NCI-H2081 (cell line): Measurements from ENCODE around the gene ASXL3.

Experiments used
- DNase-seq, 2 experiments: peaks; one replicate each; lab custom pipeline; 2025; lab: John Stamatoyannopoulos, UW

Gene ASXL3

GRCh38 chr18:33583901-33584300, 5.9 kb downstream of the ASXL3 start:
- no peak for DNase-seq

- DNase-seq, result peak; percentile 41 to 85
Measured at GRCh38 chr18:33584548-33585430, 6.8 kb downstream of the ASXL3 start.

- no peak for DNase-seq
Measured at GRCh38 chr18:33585431-33585775, 7.4 kb downstream of the ASXL3 start.

- DNase-seq, result no peak
Measured at GRCh38 chr18:33588361-33588760, 10.3 kb downstream of the ASXL3 start.

- DNase-seq, result no peak
Measured at GRCh38 chr18:33593261-33593660, 15.2 kb downstream of the ASXL3 start.

- no peak for DNase-seq
Measured at GRCh38 chr18:33594799-33595198, 16.8 kb downstream of the ASXL3 start.

- DNase-seq, result peak in 1 of 2 experiments; percentile 44
Measured at GRCh38 chr18:33596178-33596854, 18.3 kb downstream of the ASXL3 start.

- no peak for DNase-seq
Measured at GRCh38 chr18:33600846-33601245, 22.8 kb downstream of the ASXL3 start.

- no peak for DNase-seq
Measured at GRCh38 chr18:33603454-33603853, 25.4 kb downstream of the ASXL3 start.

GRCh38 chr18:33605250-33605649, 27.2 kb downstream of the ASXL3 start:
- peak in 1 of 2 experiments; percentile 11 for DNase-seq

- no peak for DNase-seq
Measured at GRCh38 chr18:33606621-33607020, 28.6 kb downstream of the ASXL3 start.

GRCh38 chr18:33611525-33612135, 33.6 kb downstream of the ASXL3 start:
- DNase-seq, result no peak

GRCh38 chr18:33612632-33613031, 34.6 kb downstream of the ASXL3 start:
- no peak for DNase-seq

GRCh38 chr18:33616556-33616955, 38.5 kb downstream of the ASXL3 start:
- no peak for DNase-seq

- DNase-seq, result no peak
Measured at GRCh38 chr18:33627114-33627513, 49.1 kb downstream of the ASXL3 start.

- DNase-seq, result no peak
Measured at GRCh38 chr18:33630476-33630875, 52.5 kb downstream of the ASXL3 start.

- no peak for DNase-seq
Measured at GRCh38 chr18:33641141-33641540, 63.1 kb downstream of the ASXL3 start.

- DNase-seq, result no peak
Measured at GRCh38 chr18:33644494-33644893, 66.5 kb downstream of the ASXL3 start.

GRCh38 chr18:33647365-33647764, 69.3 kb downstream of the ASXL3 start:
- DNase-seq, result no peak

GRCh38 chr18:33652635-33653034, 74.6 kb downstream of the ASXL3 start:
- DNase-seq, result no peak

- no peak for DNase-seq
Measured at GRCh38 chr18:33653231-33653630, 75.2 kb downstream of the ASXL3 start.

GRCh38 chr18:33656889-33657448, 79.0 kb downstream of the ASXL3 start:
- DNase-seq, result no peak
